ENCODE measurements around the gene RITA1.

The RITA1 gene

GRCh38 chr12:113179023-113179422 lies 6.5 kb upstream of the RITA1 start:
- no peak for DNase-seq (ENCODE audit: low read depth)

DNA sequence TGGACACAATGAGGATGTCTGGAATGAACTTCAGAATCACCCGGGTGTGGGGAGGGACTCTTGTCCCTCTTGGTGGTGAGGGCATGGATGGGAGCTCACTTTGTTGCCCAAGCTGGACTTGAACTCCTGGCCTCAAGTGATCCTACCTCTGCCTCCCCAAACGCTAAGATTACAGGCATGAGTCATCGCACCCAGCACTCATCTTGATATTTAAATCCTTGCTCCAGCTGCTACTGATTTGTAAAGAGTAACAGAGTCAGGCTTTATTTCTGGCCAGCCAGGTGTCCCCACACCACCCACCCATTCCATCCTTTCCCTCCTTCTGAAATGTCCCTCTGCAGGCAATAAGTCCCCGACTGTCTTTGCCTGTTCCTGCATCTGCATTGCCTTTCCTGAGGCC lies 5.2 kb upstream of the RITA1 start:
- DNase-seq (ENCODE audit: low read depth): no peak

DNA sequence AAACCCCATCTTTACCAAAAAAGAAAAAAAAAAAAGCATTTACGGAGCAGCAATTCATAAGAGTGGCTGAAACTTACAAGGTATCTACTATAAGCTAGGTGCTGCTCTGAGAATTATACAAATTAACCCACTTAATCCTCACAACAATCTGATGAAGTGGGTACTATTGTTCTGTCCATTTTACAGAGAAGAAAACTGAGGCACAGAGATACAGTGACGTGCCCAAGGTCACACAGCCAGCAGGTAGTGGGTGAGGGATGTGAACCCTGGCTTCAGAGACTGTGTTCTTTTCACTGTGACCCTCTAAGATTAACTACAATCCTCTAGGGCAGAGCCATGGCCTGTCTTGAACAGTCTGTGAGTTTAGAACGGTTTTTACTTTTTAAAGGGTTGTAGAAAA lies 3.5 kb upstream of the RITA1 start:
- no peak for DNase-seq (ENCODE audit: low read depth)

DNA sequence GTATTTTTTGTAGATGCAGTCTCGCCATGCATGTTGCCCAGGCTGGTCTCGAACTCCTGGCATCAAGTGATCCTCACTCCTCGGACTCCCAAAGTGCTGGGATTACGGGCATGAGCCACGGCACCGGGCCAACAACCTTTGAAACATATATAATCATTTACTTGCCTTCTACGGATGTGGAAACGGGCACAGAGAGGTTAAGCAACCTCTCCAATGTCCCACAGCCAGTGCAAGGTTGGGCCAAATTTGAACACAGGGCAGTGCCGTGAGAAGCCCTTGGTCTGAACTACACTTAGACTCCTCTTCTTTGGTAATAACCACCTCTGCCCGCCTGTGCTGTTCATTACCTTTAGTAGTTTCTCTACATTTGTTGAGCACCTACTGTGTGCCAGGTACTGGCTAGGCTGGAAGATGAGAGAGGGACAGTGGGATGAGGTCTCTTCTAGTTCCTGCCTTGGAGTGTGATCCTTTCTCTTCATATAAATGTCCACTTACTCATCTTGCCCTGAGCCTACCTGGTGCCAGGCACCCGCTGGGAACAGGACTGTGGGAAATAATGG lies 2.4 kb upstream of the RITA1 start:
- DNase-seq (ENCODE audit: low read depth): no peak

DNA sequence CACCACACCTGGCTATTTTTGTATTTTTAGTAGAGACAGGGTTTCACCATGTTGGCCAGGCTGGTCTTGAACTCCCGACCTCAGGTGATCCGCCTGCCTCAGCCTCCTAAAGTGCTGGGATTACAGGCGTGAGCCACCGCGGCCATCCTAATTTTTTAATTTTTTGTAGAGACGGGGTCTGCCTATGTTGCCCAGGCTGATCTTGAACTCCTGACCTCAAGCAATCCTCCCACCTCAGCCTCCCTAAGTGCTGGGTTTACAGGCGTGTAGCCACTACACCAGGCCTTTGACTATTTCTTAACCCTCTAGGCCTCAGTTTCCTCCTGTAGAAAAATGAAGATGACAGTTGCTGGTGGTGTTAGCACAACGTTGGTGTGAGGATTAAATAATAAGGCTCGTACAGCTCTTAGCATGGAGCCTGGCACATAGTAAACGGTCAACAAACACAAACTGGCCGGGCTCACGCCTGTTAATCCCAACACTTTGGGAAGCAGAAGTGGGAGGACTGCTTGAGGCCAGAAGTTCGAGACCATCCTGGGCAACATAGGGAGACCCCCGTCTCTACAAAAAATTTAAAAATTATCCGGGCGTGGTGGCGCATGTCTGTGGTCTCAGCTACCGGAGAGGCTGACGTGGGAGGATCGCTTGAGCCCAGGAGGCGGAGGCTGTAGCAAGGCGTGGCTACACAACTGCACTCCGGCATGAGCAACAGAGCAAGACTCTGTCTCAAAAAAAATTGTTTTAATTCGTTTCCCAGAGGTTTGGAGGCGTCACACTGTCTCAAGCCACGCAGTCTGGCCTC lies 1.2 kb upstream of the RITA1 start:
- peak; percentile 73 for DNase-seq (ENCODE audit: low read depth)

DNA sequence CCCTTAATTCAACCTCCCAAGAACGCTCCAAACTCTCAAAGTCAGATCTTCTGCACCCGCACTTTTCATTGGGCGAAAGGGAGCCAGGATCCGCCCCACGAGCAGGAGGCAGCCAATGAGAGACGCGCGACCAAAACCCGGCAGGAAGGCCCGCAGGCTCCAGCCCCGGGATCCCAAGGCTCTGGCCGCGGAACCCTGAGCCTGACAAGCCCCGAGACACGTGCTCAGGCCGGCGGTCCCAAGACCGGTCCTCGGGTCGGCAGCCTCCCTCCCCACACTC lies 681 bp upstream of the RITA1 start:
- DNase-seq (ENCODE audit: low read depth): no peak

DNA sequence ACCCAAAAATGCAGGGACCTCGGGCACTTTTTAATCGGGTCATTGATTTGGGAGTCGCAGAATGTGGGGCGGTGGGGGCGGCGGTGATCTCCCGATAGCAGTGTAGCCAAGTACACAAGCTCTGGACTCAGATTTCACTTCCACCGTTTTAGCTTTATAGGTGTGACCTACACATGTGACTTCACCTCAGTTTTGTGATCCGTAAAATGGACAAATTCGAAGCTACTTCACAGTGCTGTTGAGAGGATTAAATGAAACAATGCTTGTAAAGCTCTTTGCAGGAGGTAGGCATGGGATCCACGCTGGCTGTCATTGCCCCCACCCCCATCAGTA lies 478 bp downstream of the RITA1 start:
- no peak for DNase-seq (ENCODE audit: low read depth)

GRCh38 chr12:113186666-113187325 lies 1.3 kb downstream of the RITA1 start:
- no peak for DNase-seq (ENCODE audit: low read depth)

- no peak for DNase-seq (ENCODE audit: low read depth)
These were observed 3.8 kb downstream of the RITA1 start for GRCh38 chr12:113189361-113189760.

DNA sequence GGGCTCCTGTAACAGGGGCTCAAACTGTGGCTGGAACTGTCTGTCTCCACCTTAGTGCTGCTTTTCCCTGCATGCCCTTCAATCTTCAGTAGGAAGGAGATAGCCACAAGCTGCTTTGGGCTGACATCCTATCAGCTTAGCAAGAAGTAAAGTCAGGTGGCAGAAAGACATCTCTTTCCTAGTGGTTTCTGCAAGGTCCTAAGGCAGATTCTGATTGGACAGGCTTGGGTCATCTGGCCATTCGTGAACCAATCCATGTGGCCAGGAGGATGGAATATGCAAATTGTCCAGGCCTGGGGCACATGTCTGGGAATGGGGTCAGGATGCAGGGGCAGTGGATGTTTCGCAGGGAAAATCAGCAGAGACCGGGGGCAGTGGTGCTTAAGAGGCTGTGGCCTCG lies 5.2 kb downstream of the RITA1 start:
- no peak for DNase-seq (ENCODE audit: low read depth)

DNA sequence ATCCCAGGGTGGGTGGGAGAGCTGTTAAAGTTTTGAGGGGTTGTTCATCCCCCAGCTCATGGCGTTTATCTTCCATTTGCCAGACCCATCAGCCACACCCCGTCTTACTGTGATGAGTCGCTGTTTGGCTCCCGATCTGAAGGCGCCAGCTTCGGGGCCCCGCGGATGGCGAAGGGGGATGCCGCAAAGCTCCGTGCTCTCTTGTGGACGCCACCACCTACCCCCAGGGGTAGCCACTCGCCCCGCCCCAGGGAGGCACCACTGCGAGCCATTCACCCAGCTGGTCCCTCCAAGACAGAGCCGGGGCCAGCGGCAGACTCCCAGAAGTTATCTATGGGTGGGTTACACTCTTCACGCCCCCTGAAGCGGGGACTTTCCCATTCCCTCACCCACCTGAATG lies 5.7 kb downstream of the RITA1 start:
- DNase-seq (ENCODE audit: low read depth): no peak

- DNase-seq (ENCODE audit: low read depth): peak; percentile 32
These were observed 9.5 kb downstream of the RITA1 start for GRCh38 chr12:113194971-113195391.

DNA sequence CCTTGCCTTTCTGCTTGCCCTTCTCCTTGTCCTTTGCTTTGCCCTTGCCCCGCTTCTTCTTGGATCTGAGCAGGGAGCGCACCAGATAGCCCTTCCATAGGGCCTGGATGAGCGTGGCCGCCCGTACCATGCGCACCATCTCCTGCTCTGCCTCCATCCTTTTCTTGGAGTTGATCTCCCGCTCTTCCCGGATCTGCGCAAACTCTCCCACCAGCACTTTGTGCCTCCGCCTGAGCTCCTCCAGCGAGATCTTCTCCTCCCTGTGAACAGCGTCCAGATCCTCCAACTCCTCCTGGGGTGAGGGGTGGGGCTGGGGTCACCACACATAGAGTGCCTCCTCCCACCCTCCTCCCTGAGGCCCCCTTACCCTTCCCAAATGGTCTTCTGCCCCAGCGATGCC lies 10.1 kb downstream of the RITA1 start:
- no peak for DNase-seq (ENCODE audit: low read depth)

DNA sequence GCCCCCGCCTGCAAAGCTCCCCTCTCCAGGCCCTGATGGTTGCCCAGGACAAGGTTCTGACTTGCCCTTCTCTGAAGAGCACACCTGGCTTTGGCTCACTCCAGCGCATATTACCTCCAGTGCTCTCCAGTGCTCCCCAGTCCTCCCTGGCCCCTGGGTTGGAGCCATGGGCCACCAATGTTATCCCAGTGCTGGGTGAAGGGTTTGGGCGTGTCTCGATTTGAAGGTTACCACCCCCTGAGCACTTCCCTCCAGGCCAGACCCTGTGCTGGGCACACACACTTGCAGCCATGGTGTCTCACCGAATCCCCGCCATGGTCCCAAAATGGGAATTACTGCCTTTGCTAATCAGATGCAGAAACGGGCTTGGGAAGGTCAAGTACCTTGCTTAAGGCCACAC lies 11.1 kb downstream of the RITA1 start:
- DNase-seq (ENCODE audit: low read depth): no peak

GRCh38 chr12:113196990-113197389 lies 11.5 kb downstream of the RITA1 start:
- no peak for DNase-seq (ENCODE audit: low read depth)

- no peak for DNase-seq (ENCODE audit: low read depth)
These were observed 12.1 kb downstream of the RITA1 start for GRCh38 chr12:113197518-113198077.

GRCh38 chr12:113198296-113198695 lies 12.8 kb downstream of the RITA1 start:
- no peak for DNase-seq (ENCODE audit: low read depth)

- DNase-seq (ENCODE audit: low read depth): no peak
These were observed 14.7 kb downstream of the RITA1 start for GRCh38 chr12:113200021-113200797.

- DNase-seq (ENCODE audit: low read depth): no peak
These were observed 16.0 kb downstream of the RITA1 start for GRCh38 chr12:113201187-113202177.

- DNase-seq (ENCODE audit: low read depth): no peak
These were observed 17.0 kb downstream of the RITA1 start for GRCh38 chr12:113202300-113203075.
